Embryonic facial prominence (tissue), 1 donor: ENCODE results near the gene CCR6.
"Not testable (repeated sequence)": the region's sequence is repeated elsewhere in the genome, so short reads cannot be mapped to it uniquely, and the experiment has no call there.

Experiments used
- DNase-seq: peaks from one replicate; pipeline ENCODE4 v3.0.0-alpha.2; 2016; ENCODE audit errors: extremely low spot score

Gene CCR6

GRCh38 chr6:167168296-167168695, 45.4 kb downstream of the CCR6 start:
- not testable (repeated sequence) for DNase-seq

GRCh38 chr6:167169867-167170266, 47.0 kb downstream of the CCR6 start:
- not testable (repeated sequence) for DNase-seq

GRCh38 chr6:167171300-167171699, 48.4 kb downstream of the CCR6 start:
- not testable (repeated sequence) for DNase-seq

GRCh38 chr6:167172011-167172410, 49.1 kb downstream of the CCR6 start:
- not testable (repeated sequence) for DNase-seq

GRCh38 chr6:167177271-167177670, 54.4 kb downstream of the CCR6 start:
- DNase-seq, result not testable (repeated sequence)

GRCh38 chr6:167178896-167179655, 56.2 kb downstream of the CCR6 start:
- not testable (repeated sequence) for DNase-seq

GRCh38 chr6:167180086-167180485, 57.2 kb downstream of the CCR6 start:
- not testable (repeated sequence) for DNase-seq

GRCh38 chr6:167181351-167181750, 58.5 kb downstream of the CCR6 start:
- DNase-seq, result not testable (repeated sequence)

GRCh38 chr6:167182913-167183314, 60.0 kb downstream of the CCR6 start:
- not testable (repeated sequence) for DNase-seq

GRCh38 chr6:167185101-167185500, 62.2 kb downstream of the CCR6 start:
- not testable (repeated sequence) for DNase-seq

- DNase-seq, result not testable (repeated sequence)
Measured at GRCh38 chr6:167187275-167187674, 64.4 kb downstream of the CCR6 start.
